Right lobe of liver (tissue), 6 donors: ENCODE data around the gene USF2. TPM values are rescaled to one million over a fixed set of nuclear protein-coding genes. Genes with fewer than 3 reads are reported as not detected.

Experiments used
- ATAC-seq, 4 donors: fragments of 200-7000 bp; cut with Tn5 transposase; one replicate each; pipeline ENCODE4 v1.9.1; 2020; ENCODE audit warnings: mild to moderate bottlenecking in 4 of 4, moderate library complexity in 4 of 4
- DNase-seq, 3 donors: peaks; one replicate each; pipeline ENCODE4 v3.0.0-alpha.2; 2020
- H3K27ac ChIP-seq, 3 donors: fragments of 200-600 bp; one replicate each; pipeline ENCODE4 v1.8.0; 2022
- H3K27me3 ChIP-seq, 2 donors: fragments of 200-600 bp; one replicate each; pipeline ENCODE4 v1.8.0; 2022
- H3K36me3 ChIP-seq, 4 donors: fragments of 200-600 bp; sonication (generic) in 1 of 4; one replicate each; pipeline versions ENCODE4 v1.5.1 to v1.8.0; 2017 to 2022; ENCODE audit warnings: control low read depth in 1 of 4
- H3K4me1 ChIP-seq, 4 donors: fragments of 200-600 bp; sonication (generic) in 1 of 4; one replicate each; pipeline versions ENCODE4 v1.5.1 to v1.8.0; 2017 to 2022; ENCODE audit warnings: control low read depth in 1 of 4
- H3K4me3 ChIP-seq, 3 donors: fragments of 200-600 bp; one replicate each; pipeline ENCODE4 v1.8.0; 2022
- H3K9me3 ChIP-seq, 4 donors: fragments of 200-600 bp; sonication (generic) in 1 of 4; one replicate each; pipeline versions ENCODE4 v1.5.1 to v1.8.0; 2017 to 2022; ENCODE audit warnings: control low read depth in 1 of 4
- CTCF ChIP-seq, 4 donors: fragments of 200-600 bp in 3 of 4; fragments of 450-650 bp in 1 of 4; IDR thresholded peaks; one replicate each; pipeline versions ENCODE4 v1.5.1 to v1.8.0; 2016 to 2022; ENCODE audit warnings: antibody characterized with exemption in 4 of 4, mild to moderate bottlenecking in 2 of 4
- POLR2A ChIP-seq: fragments of 450-650 bp; IDR thresholded peaks from one replicate; pipeline ENCODE4 v1.6.1; 2017; ENCODE audit warnings: antibody characterized with exemption, mild to moderate bottlenecking
- WGBS: methylation state at CpG from one replicate; pipeline ENCODE4 v1.1.6; 2018; ENCODE audit warnings: low coverage, low lambda C conversion rate; ENCODE audit not compliant: insufficient coverage; ENCODE audit errors: missing lambda C conversion rate; 5-methylcytosine and 5-hydroxymethylcytosine counted together
- intact Hi-C, 2 donors: fragments of 100-400 bp; cut with DNase I; formaldehyde crosslinking; loops; one replicate each; pipeline versions ENCODE4 v1.11.2 to v1.14.1; 2022
- total RNA-seq, 6 experiments: library from RNA; depleted of rRNA in 2 of 6; stranded (reverse); fragments of >200 nt in 2 of 6; fragmentation: NEBNext Ultra II Directional in 3 of 6; extraction: Animal tissue kit (Norgen Biotek cat#: 25700) in 3 of 6; gene quantifications; one replicate each; pipeline versions ENCODE4 v1.1.0 to v1.2.4, GENCODE V29; 2016 to 2023
- donor health status: DM: no; HTN: yes; CAD: no.
- donor health status: DM: no; HTN: no; CAD: no.
- donor health status: DM: no; HTN: no; CAD: no.
- donor health status: DM: no; HTN: yes; CAD: no.
- donor health status: DM: no; HTN: yes; CAD: no.

Gene USF2
- total RNA-seq, 6 experiments from 2014 or later = 65.4 to 78.5 (median 75.7) TPM

- DNase-seq (peak in 1 of 3 donors; percentile 25), ATAC-seq (no peak)
- H3K27ac ChIP-seq = no peak overlapping the region
- no peak overlapping the region for H3K4me3 ChIP-seq
- 76% methylated on average over 5 of the region's 6 CpGs for WGBS
- intact Hi-C loops = no loop called here
- no peaks in the 10 kb centered on the region for H3K4me1 ChIP-seq
- no peaks in the 10 kb centered on the region for H3K36me3 ChIP-seq
- TF ChIP-seq CTCF (IDR thresholded peaks at IDR 0.05) (no peak), POLR2A (no peak)
- H3K27me3 ChIP-seq = no peaks in the 10 kb centered on the region
- H3K9me3 ChIP-seq = no peaks in the 10 kb centered on the region
Measured at GRCh38 chr19:35225951-35226350, 42.8 kb upstream of the USF2 start.

DNA sequence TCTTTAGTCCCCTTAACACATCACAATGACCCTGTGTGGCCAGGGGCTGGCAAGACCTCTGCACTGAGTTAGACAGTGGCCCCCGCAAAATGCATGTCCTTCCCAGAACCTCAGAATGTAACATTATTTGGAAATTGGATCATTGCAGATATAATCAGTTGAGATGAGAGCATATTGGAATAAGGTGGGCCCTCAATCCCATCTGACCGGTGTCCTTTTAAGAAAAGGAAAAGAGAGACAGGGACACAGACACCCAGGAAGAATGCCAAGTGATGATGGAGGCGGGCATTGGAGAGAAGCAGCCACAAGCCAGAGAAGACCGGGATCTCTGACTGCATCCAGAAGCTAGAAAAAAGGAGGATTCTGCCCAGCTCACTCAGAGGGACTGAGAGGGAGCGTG lies 42.0 kb upstream of the USF2 start:
- no peaks in the 10 kb centered on the region for H3K9me3 ChIP-seq
- DNase-seq = peak in 1 of 3 donors; percentile 12
- ATAC-seq = no peak
- TF ChIP-seq POLR2A (no peak), CTCF (IDR thresholded peaks at IDR 0.05) (no peak)
- H3K27ac ChIP-seq = no peak overlapping the region
- H3K36me3 ChIP-seq = no peaks in the 10 kb centered on the region
- no peak overlapping the region for H3K4me3 ChIP-seq
- no peaks in the 10 kb centered on the region for H3K4me1 ChIP-seq
- 92% methylated on average over 4 of the region's 5 CpGs for WGBS
- H3K27me3 ChIP-seq = no peaks in the 10 kb centered on the region
- intact Hi-C loops = no loop called here

DNA sequence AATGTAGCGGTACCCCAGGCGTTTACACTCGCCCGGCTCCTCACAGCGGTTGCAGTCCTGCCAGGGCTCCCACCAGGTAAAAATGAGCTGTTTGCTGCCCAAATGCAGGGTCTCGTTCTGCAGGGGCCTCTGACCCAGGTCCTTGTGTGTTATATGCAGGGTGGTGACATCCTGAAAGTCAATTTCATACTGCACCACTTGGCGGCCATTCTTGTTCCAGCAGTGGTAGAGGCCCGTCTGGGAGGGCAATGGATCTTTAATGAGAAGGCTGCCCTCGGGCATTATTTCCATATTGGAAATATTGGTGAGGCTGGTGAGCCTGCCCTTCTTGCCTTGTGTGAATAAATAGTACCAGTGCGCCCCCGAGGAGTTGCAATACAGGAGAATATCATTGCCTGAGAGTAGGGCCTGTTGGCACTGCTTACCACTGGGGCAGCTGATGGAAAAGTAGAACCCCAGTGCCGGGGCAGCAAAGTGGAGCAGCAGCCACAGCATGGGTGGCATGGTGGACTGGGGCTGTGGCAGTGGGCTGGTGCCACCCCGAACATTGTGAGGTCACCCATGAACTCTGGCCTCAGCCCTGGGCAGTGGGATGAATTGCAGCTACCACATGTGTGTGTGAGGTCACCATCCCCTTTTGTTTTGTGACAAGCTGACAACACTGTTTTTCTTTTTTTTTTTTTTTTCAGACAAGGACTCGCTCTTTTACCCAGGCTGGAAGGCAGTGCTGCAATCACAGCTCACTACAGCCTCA lies 40.4 kb upstream of the USF2 start, which contains the start of gene FAM187B:
Gene FAM187B (minus strand): TSS at position 563 of the 754 bp plus-strand sequence. CDS start 59 bp downstream, at position 504.
- ATAC-seq (peak in 1 of 4 donors; percentile 24), DNase-seq (peak in 1 of 3 donors; percentile 19)
- TF ChIP-seq POLR2A = no peak
- no peak for TF ChIP-seq CTCF (IDR thresholded peaks at IDR 0.05)
- no peaks in the 10 kb centered on the region for H3K36me3 ChIP-seq
- WGBS = 70% methylated on average over 5 of the region's 14 CpGs
- no peaks in the 10 kb centered on the region for H3K9me3 ChIP-seq
- H3K4me1 ChIP-seq = no peaks in the 10 kb centered on the region
- no peak within 1 kb of the TSS for H3K4me3 ChIP-seq
- intact Hi-C loops = no loop called here
- no peaks in the 10 kb centered on the region for H3K27me3 ChIP-seq
- H3K27ac ChIP-seq = no peak within 1 kb of the TSS

GRCh38 chr19:35229601-35230000 lies 39.2 kb upstream of the USF2 start:
- TF ChIP-seq POLR2A (no peak), CTCF (IDR thresholded peaks at IDR 0.05) (no peak)
- H3K27me3 ChIP-seq = no peaks in the 10 kb centered on the region
- no peaks in the 10 kb centered on the region for H3K9me3 ChIP-seq
- no peaks in the 10 kb centered on the region for H3K4me1 ChIP-seq
- no peak for ATAC-seq
- WGBS = 96% methylated on average over 8 of the region's 8 CpGs
- no peak overlapping the region for H3K27ac ChIP-seq
- intact Hi-C loops = no loop called here
- DNase-seq = peak in 1 of 3 donors; percentile 12
- no peak overlapping the region for H3K4me3 ChIP-seq
- H3K36me3 ChIP-seq = no peaks in the 10 kb centered on the region
